Measurements from ENCODE around the gene PTTG1. TPM values are rescaled to one million over a fixed set of nuclear protein-coding genes. Genes with fewer than 3 reads are reported as not detected.

The PTTG1 gene
- total and polyA plus RNA-seq, 9 of the 15 experiments (the other 6 are each of a cell fraction or from before 2014, with no cell fraction given): 193 to 1,088 (median 349) TPM

DNA sequence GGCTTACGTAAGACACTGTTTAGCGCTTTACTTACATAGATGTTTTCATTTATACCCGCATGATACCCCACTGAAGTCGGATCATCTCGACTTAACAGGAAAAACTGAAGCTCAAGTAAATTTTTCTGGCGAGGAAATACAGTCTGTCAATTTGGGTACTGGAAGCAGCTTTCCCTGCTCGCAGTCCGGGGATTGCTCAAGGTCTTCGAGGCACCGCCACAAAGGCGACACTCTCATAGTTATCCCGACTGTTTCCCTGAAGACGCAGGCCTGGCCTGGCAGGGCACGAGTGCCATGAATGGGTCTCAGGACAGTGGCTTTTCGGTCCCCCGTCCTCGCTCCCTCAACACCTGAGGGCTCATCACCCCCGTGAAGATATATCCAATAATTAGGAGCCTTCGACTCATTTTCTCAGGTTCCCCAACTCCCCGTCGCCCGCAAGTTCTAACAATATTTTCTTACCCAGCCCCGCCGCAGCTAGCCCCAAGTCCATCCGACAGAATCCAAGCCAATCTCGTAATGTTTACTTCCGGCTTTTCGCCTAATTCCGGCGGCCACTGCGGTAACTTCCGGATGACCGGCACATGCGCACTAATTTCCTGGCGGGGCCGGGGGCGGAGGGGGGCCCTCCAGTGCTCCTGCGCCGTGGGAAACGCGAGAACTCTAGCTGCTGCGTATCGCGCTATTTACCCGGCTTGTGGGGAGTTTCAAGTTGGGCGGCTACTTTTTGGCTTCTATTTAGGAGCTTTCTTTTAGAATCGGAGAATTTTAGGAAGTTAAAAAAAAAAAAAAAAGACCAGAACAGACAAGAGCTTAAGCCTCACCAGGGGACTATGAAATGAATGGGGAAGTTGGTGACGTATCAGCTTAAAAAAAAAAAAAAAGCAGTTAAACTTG, 2.8 kb upstream of the PTTG1 start, which contains the start of gene SLU7 (continued):
- TF ChIP-seq, protein P1, sequence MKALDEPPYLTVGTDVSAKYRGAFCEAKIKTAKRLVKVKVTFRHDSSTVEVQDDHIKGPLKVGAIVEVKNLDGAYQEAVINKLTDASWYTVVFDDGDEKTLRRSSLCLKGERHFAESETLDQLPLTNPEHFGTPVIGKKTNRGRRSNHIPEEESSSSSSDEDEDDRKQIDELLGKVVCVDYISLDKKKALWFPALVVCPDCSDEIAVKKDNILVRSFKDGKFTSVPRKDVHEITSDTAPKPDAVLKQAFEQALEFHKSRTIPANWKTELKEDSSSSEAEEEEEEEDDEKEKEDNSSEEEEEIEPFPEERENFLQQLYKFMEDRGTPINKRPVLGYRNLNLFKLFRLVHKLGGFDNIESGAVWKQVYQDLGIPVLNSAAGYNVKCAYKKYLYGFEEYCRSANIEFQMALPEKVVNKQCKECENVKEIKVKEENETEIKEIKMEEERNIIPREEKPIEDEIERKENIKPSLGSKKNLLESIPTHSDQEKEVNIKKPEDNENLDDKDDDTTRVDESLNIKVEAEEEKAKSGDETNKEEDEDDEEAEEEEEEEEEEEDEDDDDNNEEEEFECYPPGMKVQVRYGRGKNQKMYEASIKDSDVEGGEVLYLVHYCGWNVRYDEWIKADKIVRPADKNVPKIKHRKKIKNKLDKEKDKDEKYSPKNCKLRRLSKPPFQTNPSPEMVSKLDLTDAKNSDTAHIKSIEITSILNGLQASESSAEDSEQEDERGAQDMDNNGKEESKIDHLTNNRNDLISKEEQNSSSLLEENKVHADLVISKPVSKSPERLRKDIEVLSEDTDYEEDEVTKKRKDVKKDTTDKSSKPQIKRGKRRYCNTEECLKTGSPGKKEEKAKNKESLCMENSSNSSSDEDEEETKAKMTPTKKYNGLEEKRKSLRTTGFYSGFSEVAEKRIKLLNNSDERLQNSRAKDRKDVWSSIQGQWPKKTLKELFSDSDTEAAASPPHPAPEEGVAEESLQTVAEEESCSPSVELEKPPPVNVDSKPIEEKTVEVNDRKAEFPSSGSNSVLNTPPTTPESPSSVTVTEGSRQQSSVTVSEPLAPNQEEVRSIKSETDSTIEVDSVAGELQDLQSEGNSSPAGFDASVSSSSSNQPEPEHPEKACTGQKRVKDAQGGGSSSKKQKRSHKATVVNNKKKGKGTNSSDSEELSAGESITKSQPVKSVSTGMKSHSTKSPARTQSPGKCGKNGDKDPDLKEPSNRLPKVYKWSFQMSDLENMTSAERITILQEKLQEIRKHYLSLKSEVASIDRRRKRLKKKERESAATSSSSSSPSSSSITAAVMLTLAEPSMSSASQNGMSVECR (CRISPR knock-in tag; IDR thresholded peaks at IDR 0.05): peak; percentile 69; the same call in 1 of the 2 replicates
- no peak for TF ChIP-seq CAMTA2 (CRISPR knock-in tag; conservative IDR thresholded peaks at IDR 0.05)
- TF ChIP-seq HCFC1 (IDR thresholded peaks at IDR 0.05; ENCODE audit: low read depth, low read length): peak; percentile 47; the same call in 1 of the 2 replicates
- no peak for TF ChIP-seq ARHGAP35 (IDR thresholded peaks at IDR 0.05; ENCODE audit: partially characterized antibody)
- TF ChIP-seq SMAD1 (IDR thresholded peaks at IDR 0.05; ENCODE audit: low read depth, low read length, partially characterized antibody): no peak
- TF ChIP-seq ZNF561 (CRISPR knock-in tag; conservative IDR thresholded peaks at IDR 0.05): no peak
- no peak for TF ChIP-seq HSF4 (CRISPR knock-in tag; IDR thresholded peaks at IDR 0.05; ENCODE audit: borderline replicate concordance)
- peak; percentile 95 for TF ChIP-seq EGR1 (conservative IDR thresholded peaks at IDR 0.05)
- peak; percentile 66 for TF ChIP-seq EP400 (IDR thresholded peaks at IDR 0.05)
- TF ChIP-seq, protein P2, sequence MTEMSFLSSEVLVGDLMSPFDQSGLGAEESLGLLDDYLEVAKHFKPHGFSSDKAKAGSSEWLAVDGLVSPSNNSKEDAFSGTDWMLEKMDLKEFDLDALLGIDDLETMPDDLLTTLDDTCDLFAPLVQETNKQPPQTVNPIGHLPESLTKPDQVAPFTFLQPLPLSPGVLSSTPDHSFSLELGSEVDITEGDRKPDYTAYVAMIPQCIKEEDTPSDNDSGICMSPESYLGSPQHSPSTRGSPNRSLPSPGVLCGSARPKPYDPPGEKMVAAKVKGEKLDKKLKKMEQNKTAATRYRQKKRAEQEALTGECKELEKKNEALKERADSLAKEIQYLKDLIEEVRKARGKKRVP (CRISPR knock-in tag; IDR thresholded peaks at IDR 0.05): no peak
- TF ChIP-seq, protein P3, sequence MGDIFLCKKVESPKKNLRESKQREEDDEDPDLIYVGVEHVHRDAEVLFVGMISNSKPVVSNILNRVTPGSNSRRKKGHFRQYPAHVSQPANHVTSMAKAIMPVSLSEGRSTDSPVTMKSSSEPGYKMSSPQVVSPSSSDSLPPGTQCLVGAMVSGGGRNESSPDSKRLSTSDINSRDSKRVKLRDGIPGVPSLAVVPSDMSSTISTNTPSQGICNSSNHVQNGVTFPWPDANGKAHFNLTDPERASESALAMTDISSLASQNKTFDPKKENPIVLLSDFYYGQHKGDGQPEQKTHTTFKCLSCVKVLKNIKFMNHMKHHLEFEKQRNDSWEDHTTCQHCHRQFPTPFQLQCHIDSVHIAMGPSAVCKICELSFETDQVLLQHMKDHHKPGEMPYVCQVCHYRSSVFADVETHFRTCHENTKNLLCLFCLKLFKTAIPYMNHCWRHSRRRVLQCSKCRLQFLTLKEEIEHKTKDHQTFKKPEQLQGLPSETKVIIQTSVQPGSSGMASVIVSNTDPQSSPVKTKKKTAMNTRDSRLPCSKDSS (IDR thresholded peaks at IDR 0.05; ENCODE audit: low read depth, partially characterized antibody): no peak
- TF ChIP-seq PML (IDR thresholded peaks at IDR 0.05; ENCODE audit: low read length): peak; percentile 78; the same call in 1 of the 2 replicates
- TF ChIP-seq SPI1 (IDR thresholded peaks at IDR 0.05; ENCODE audit: borderline replicate concordance, low read depth, low read length): no peak
- no peak for TF ChIP-seq ZNF12 (CRISPR knock-in tag; IDR thresholded peaks at IDR 0.05)
- no peak for TF ChIP-seq MIER1 (IDR thresholded peaks at IDR 0.05; ENCODE audit: low read depth)
- no peak for TF ChIP-seq PHB (CRISPR knock-in tag; IDR thresholded peaks at IDR 0.05)
- TF ChIP-seq, protein P4, sequence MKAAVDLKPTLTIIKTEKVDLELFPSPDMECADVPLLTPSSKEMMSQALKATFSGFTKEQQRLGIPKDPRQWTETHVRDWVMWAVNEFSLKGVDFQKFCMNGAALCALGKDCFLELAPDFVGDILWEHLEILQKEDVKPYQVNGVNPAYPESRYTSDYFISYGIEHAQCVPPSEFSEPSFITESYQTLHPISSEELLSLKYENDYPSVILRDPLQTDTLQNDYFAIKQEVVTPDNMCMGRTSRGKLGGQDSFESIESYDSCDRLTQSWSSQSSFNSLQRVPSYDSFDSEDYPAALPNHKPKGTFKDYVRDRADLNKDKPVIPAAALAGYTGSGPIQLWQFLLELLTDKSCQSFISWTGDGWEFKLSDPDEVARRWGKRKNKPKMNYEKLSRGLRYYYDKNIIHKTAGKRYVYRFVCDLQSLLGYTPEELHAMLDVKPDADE (conservative IDR thresholded peaks at IDR 0.05; ENCODE audit: control insufficient read depth, low read depth, low read length): peak; percentile 76; the same call in 1 of the 2 replicates
- no peak; the same call in 1 of the 2 replicates for TF ChIP-seq ZNF143 (CRISPR knock-in tag; IDR thresholded peaks at IDR 0.05)
- TF ChIP-seq SREBF1 (IDR thresholded peaks at IDR 0.05; ENCODE audit: borderline replicate concordance, low read depth, low read length): no peak
- TF ChIP-seq NR2F6 (CRISPR knock-in tag; IDR thresholded peaks at IDR 0.05): no peak

Measured in K562 (cell line).